Lower lobe of right lung (tissue), 2 donors: Measurements from ENCODE around the gene TLCD3B. TPM values are rescaled to one million over a fixed set of nuclear protein-coding genes. Genes with fewer than 3 reads are reported as not detected.
A peak's percentile ranks its signal among the peaks of the same experiment; 100 is the strongest.

Source experiments
- ATAC-seq, 2 donors: fragments of 200-7000 bp; cut with Tn5 transposase; one replicate each; pipeline ENCODE4 v1.9.1; 2020 to 2022; ENCODE audit warnings: mild to moderate bottlenecking in 2 of 2, moderate library complexity in 2 of 2
- DNase-seq: peaks from one replicate; pipeline ENCODE4 v3.0.0-alpha.2; 2020
- H3K27ac ChIP-seq: fragments of 200-600 bp; one replicate; pipeline ENCODE4 v1.8.0; 2022
- H3K27me3 ChIP-seq: fragments of 200-600 bp; one replicate; pipeline ENCODE4 v1.8.0; 2022; ENCODE audit warnings: low read depth
- H3K36me3 ChIP-seq: fragments of 200-600 bp; one replicate; pipeline ENCODE4 v1.8.0; 2022; ENCODE audit warnings: mild to moderate bottlenecking
- H3K4me1 ChIP-seq: fragments of 200-600 bp; one replicate; pipeline ENCODE4 v1.8.0; 2022
- H3K4me3 ChIP-seq: fragments of 200-600 bp; one replicate; pipeline ENCODE4 v1.8.0; 2022; ENCODE audit warnings: mild to moderate bottlenecking
- H3K9me3 ChIP-seq: fragments of 200-600 bp; one replicate; pipeline ENCODE4 v1.8.0; 2022
- intact Hi-C: fragments of 100-400 bp; cut with DNase I; formaldehyde crosslinking; loops from one replicate; pipeline ENCODE4 v1.11.0; 2022
- total RNA-seq: library from RNA; stranded (reverse); fragmentation: NEBNext Ultra II Directional; extraction: Animal tissue kit (Norgen Biotek cat#: 25700); gene quantifications from one replicate; pipeline ENCODE4 v1.2.1, GENCODE V29; 2021
- TF ChIP-seq, protein P1 (sequence below): fragments of 200-600 bp; IDR thresholded peaks from one replicate; pipeline ENCODE4 v1.8.0; 2022; ENCODE audit warnings: antibody characterized with exemption, mild to moderate bottlenecking
- donor health status: DM: no; HTN: yes; CAD: no; lungs with severe emphysema.

Gene TLCD3B
- total RNA-seq, 1 donor from 2014 or later: not detected

DNA sequence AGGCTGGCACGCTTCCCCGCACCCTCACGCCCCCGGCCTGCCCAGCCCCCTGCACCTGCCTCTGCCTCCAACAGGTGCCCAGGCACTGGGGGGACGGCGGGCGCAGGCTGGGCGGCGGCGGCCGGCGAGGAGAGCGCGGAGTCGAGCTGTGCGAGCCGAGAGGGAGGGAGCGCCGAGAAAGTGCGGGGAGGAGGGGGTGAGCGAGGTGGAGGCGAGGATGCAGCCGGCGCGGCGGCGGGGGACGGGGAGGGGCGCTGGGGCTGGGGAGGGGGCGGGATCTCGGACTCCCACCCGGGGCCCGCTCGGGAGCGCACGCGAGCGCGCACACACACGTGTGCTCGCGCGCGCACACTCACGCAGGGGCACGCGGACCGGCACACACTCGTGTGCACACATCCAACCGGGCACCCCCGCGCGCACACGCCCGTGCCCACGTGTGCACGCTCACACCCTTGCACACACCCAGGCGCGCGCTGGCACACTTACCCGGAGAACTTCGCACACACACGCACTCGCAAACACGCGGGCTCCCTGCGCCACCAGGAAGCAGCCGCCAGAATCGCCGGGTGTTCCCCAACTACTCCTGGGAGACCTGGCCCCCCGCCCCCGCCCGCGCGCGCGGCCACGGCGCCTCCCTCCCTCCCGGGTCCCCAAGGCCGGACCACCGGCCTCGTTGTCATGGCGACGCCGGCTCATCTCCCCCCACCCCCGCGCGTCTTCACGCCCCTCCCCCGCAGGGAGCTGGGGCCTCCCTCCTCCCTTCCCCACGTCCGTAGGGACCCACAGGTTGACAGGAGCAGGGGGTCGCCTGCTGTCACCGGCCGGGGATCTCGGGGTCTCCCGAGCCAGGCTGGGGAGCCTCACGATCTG, 20.0 kb downstream of the TLCD3B start, which contains the start of gene DOC2A:
Gene DOC2A (minus strand): TSS at position 184 of the 870 bp plus-strand sequence. CDS start 805 bp downstream, outside the sequence.
- peaks cover 16% of the 10 kb centered on the region for H3K4me1 ChIP-seq
- DNase-seq (no peak), ATAC-seq (peak; percentile 7 to 28)
- H3K27ac ChIP-seq: no peak within 1 kb of the TSS
- H3K27me3 ChIP-seq: peaks cover 38% of the 10 kb centered on the region
- H3K4me3 ChIP-seq: peak within 1 kb of the TSS; percentile 50
- intact Hi-C loops: no loop called here
- TF ChIP-seq, protein P1, sequence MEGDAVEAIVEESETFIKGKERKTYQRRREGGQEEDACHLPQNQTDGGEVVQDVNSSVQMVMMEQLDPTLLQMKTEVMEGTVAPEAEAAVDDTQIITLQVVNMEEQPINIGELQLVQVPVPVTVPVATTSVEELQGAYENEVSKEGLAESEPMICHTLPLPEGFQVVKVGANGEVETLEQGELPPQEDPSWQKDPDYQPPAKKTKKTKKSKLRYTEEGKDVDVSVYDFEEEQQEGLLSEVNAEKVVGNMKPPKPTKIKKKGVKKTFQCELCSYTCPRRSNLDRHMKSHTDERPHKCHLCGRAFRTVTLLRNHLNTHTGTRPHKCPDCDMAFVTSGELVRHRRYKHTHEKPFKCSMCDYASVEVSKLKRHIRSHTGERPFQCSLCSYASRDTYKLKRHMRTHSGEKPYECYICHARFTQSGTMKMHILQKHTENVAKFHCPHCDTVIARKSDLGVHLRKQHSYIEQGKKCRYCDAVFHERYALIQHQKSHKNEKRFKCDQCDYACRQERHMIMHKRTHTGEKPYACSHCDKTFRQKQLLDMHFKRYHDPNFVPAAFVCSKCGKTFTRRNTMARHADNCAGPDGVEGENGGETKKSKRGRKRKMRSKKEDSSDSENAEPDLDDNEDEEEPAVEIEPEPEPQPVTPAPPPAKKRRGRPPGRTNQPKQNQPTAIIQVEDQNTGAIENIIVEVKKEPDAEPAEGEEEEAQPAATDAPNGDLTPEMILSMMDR: no peak
- no peaks in the 10 kb centered on the region for H3K36me3 ChIP-seq
- H3K9me3 ChIP-seq: no peaks in the 10 kb centered on the region

DNA sequence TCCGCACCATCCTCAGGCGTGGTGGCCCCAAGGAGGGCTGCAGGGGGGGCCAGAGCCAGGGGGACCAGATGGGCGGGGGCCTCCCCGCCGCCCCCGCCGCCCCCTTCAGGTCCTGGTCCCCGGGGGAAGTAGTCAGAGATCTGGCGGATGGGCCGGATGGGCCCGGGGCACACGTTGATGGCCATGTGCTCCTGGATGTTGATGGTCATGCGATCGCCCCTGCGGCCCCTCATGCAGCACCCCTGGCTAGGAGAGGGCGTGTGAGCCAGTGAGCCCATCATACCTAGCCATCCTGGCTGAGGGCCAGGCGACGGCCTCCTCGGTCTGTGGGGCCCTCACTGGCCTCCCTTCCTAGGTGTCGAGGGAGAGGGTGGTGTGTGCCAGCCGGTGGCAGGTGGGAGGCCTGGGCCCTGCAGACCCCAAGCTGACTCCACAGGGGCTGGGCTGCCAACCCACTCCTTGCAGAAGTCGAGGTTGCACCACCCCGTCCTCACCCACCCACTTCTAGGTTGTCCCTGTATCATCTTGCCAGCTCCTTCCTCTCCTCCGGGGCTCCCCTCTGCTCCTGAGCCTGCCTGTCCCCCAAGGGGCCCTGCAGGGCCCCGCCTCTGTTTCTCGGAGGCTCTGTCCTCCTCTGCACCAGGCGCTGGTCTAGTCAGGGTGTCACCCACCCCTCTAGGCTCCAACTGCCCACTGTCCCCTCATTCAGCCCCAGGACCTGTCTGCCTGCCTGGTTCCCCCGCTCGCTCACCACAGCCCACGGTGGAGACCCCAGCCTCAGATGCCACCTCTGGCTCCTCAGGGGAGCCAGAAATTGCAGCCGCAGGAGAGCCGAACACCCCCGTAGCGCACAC, 20.9 kb downstream of the TLCD3B start:
- intact Hi-C loops: no loop called here
- H3K4me3 ChIP-seq: peak overlapping the region; percentile 50
- ATAC-seq (peak in 1 of 2 donors; percentile 2), DNase-seq (no peak)
- no peaks in the 10 kb centered on the region for H3K9me3 ChIP-seq
- H3K4me1 ChIP-seq: peaks cover 16% of the 10 kb centered on the region
- no peaks in the 10 kb centered on the region for H3K36me3 ChIP-seq
- TF ChIP-seq, protein P1: no peak
- H3K27me3 ChIP-seq: peaks cover 38% of the 10 kb centered on the region
- H3K27ac ChIP-seq: no peak overlapping the region

DNA sequence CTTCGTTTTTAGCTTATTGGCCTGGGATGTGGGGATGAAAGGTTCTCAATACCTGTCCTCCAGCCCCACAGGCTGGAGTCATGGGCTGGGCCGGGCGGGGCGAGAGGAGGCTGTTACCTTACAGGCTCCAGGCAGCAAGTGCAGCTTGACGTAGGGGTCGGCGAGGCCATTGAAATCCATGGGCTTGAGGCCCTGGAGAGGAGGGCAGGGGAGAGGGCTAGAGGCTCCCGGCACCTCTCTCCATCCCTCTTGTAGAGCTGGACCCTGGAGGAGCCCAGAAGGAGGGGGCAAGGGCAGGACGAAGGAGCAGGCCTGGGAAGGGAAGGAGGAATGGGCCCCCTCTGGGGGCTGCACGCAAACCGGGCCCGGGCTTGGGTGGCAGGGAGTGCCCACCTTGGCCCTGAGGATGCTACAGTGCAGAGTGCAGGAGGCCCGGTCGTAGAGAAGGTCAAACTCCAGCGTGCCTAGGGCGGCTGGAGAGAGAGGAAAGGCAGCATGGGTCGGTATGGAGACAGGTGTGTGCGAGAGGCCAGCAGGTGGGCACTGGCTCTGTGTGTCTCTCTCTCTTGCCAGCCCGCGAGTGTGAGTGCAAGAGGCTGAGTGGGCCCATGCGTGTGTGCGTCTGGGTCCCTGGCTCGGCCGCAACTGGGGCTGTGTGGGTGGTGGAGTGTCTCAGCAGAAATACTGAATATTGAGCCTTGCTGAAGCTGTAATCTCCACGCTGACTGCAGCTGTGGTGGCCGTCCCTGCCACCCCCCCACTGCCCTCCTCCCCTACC, 21.8 kb downstream of the TLCD3B start:
- H3K36me3 ChIP-seq: no peaks in the 10 kb centered on the region
- DNase-seq (no peak), ATAC-seq (no peak)
- TF ChIP-seq, protein P1: no peak
- intact Hi-C loops: no loop called here
- H3K4me3 ChIP-seq: no peak overlapping the region
- H3K27ac ChIP-seq: no peak overlapping the region
- H3K9me3 ChIP-seq: no peaks in the 10 kb centered on the region
- peaks cover 21% of the 10 kb centered on the region for H3K4me1 ChIP-seq
- peaks cover 38% of the 10 kb centered on the region for H3K27me3 ChIP-seq

DNA sequence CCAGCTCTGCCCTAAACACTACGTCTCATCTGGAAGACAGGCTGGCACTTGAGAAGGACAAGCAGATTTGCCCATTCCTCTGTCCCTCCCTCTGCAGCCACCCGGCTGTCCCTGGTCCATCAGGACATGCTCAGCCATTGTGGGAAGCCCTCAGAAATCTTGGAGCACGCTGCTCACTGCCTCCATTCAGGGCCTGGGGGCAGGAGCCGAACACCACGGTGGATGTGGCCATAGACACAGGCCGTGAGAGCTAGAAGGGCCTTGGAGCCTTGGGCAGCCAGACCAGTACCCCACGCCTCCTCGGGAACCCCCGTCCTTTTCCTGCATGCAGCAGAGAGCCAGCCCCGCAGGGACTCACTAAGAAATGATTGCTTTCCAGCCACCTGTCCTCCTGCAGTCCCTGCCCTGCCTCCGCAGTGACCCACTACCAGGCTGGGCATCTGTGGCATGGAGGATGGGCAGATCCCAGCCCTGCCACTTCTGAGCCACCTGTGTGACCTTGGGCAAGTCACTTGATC, 23.6 kb downstream of the TLCD3B start:
- Histone ChIP-seq H3K4me3 (no peak overlapping the region), H3K4me1 (peaks cover 21% of the 10 kb centered on the region), H3K9me3 (no peaks in the 10 kb centered on the region), H3K27me3 (peaks cover 38% of the 10 kb centered on the region), H3K27ac (no peak overlapping the region), H3K36me3 (peaks cover 6% of the 10 kb centered on the region)
- no peak for DNase-seq
- TF ChIP-seq, protein P1: no peak
- intact Hi-C loops: no loop called here
- no peak for ATAC-seq
